GM12875 (cell line): ENCODE data around the gene PTPRD.

Experiments used
- H3K4me3 ChIP-seq: one replicate; pipeline ENCODE4 v1.5.1; 2011; ENCODE audit warnings: low read depth, low read length, control low read depth
- CTCF ChIP-seq: IDR thresholded peaks from 2 replicates; pipeline ENCODE4 v1.5.1; 2011; ENCODE audit warnings: low read depth, mild to moderate bottlenecking, control low read depth, inconsistent platforms, low read length, moderate library complexity, borderline replicate concordance; ENCODE audit not compliant: insufficient read depth

Gene PTPRD

GRCh38 chr9:8391566-8391965 lies 2221.2 kb downstream of the PTPRD start:
- no peak overlapping the region for H3K4me3 ChIP-seq
- TF ChIP-seq CTCF: no peak

- no peak for TF ChIP-seq CTCF
- no peak overlapping the region for H3K4me3 ChIP-seq
Observed at GRCh38 chr9:8391132-8391531, 2221.7 kb downstream of the PTPRD start.

- no peak overlapping the region for H3K4me3 ChIP-seq
- no peak for TF ChIP-seq CTCF
Observed at GRCh38 chr9:8390571-8390970, 2222.2 kb downstream of the PTPRD start.

GRCh38 chr9:8389531-8389930 lies 2223.3 kb downstream of the PTPRD start:
- no peak overlapping the region for H3K4me3 ChIP-seq
- no peak for TF ChIP-seq CTCF

- no peak for TF ChIP-seq CTCF
- no peak overlapping the region for H3K4me3 ChIP-seq
Observed at GRCh38 chr9:8388132-8388531, 2224.7 kb downstream of the PTPRD start.

GRCh38 chr9:8384091-8384490 lies 2228.7 kb downstream of the PTPRD start:
- no peak overlapping the region for H3K4me3 ChIP-seq
- no peak for TF ChIP-seq CTCF

- no peak for TF ChIP-seq CTCF
- no peak overlapping the region for H3K4me3 ChIP-seq
Observed at GRCh38 chr9:8382777-8383527, 2229.8 kb downstream of the PTPRD start.
